DND-41 (cell line): ENCODE measurements around the gene ADAM10.

Experiments used
- EZH2 ChIP-seq: IDR thresholded peaks from 3 replicates; pipeline ENCODE4 v1.6.1; 2012; ENCODE audit warnings: borderline replicate concordance, low read depth, mild to moderate bottlenecking, moderate library complexity, low read length, inconsistent platforms; ENCODE audit not compliant: severe bottlenecking
- TF ChIP-seq, protein P1 (sequence below): IDR thresholded peaks from 2 replicates; pipeline ENCODE4 v1.5.1; 2012; ENCODE audit warnings: borderline replicate concordance, low read length, moderate library complexity, mild to moderate bottlenecking; ENCODE audit not compliant: poor library complexity, severe bottlenecking; ENCODE audit errors: extremely low read depth

DNA sequence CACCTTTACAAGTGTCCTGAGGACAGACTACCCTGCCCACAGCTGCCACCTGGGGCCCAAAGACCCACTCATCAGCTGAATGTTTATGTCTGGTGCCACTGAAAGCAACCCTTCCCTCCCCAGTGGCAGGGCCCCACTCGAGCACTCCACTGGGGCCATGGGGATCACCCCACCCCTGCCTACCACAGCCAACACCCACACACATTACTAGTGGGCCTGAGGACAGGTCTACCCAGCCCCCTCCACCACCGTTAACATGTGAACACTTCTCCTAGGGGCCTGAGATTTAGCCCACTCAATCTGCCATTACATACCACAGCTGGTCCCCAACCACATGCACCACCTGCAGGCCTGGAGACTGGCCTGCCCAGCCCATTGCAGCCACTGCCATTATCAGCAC, 52.3 kb downstream of the ADAM10 start:
- TF ChIP-seq, protein P1, sequence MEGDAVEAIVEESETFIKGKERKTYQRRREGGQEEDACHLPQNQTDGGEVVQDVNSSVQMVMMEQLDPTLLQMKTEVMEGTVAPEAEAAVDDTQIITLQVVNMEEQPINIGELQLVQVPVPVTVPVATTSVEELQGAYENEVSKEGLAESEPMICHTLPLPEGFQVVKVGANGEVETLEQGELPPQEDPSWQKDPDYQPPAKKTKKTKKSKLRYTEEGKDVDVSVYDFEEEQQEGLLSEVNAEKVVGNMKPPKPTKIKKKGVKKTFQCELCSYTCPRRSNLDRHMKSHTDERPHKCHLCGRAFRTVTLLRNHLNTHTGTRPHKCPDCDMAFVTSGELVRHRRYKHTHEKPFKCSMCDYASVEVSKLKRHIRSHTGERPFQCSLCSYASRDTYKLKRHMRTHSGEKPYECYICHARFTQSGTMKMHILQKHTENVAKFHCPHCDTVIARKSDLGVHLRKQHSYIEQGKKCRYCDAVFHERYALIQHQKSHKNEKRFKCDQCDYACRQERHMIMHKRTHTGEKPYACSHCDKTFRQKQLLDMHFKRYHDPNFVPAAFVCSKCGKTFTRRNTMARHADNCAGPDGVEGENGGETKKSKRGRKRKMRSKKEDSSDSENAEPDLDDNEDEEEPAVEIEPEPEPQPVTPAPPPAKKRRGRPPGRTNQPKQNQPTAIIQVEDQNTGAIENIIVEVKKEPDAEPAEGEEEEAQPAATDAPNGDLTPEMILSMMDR = no peak
- no peak for TF ChIP-seq EZH2
